H54 (cell line): ENCODE data around the gene ATP8A2.

Experiments
- DNase-seq: peaks from one replicate; pipeline ENCODE4 v3.0.0; 2011; ENCODE audit warnings: low spot score, mixed read lengths; ENCODE audit not compliant: insufficient read length
- FAIRE-seq: peaks from 3 replicates; lab custom pipeline; 2011; peaks lifted over from hg19 to GRCh38; lab: Jason Lieb, UNC
- POLR2A ChIP-seq: IDR thresholded peaks from 2 replicates; pipeline ENCODE4 v1.6.1; 2011; ENCODE audit warnings: low read depth, mild to moderate bottlenecking, low read length

Gene ATP8A2

GRCh38 chr13:25406377-25406776 is 34.6 kb downstream of the ATP8A2 start:
- FAIRE-seq (no peak), DNase-seq (no peak)
- TF ChIP-seq POLR2A, result no peak

GRCh38 chr13:25409938-25410337 is 38.2 kb downstream of the ATP8A2 start:
- no peak for FAIRE-seq
- no peak for TF ChIP-seq POLR2A
- DNase-seq, result no peak

- no peak for FAIRE-seq
- no peak for TF ChIP-seq POLR2A
- no peak for DNase-seq
Observed at GRCh38 chr13:25415241-25415640, 43.5 kb downstream of the ATP8A2 start.

GRCh38 chr13:25417535-25417934 is 45.8 kb downstream of the ATP8A2 start:
- TF ChIP-seq POLR2A, result no peak
- DNase-seq (no peak), FAIRE-seq (no peak)

- TF ChIP-seq POLR2A, result no peak
- FAIRE-seq (no peak), DNase-seq (no peak)
Observed at GRCh38 chr13:25420161-25420560, 48.4 kb downstream of the ATP8A2 start.

GRCh38 chr13:25421612-25422011 is 49.8 kb downstream of the ATP8A2 start:
- FAIRE-seq (no peak), DNase-seq (no peak)
- TF ChIP-seq POLR2A, result no peak

GRCh38 chr13:25422153-25422552 is 50.4 kb downstream of the ATP8A2 start:
- FAIRE-seq (no peak), DNase-seq (no peak)
- no peak for TF ChIP-seq POLR2A

GRCh38 chr13:25423831-25424230 is 52.1 kb downstream of the ATP8A2 start:
- FAIRE-seq (no peak), DNase-seq (no peak)
- TF ChIP-seq POLR2A, result no peak

- FAIRE-seq, result no peak
- no peak for DNase-seq
- TF ChIP-seq POLR2A, result no peak
Observed at GRCh38 chr13:25429466-25429865, 57.7 kb downstream of the ATP8A2 start.

GRCh38 chr13:25432691-25433090 is 60.9 kb downstream of the ATP8A2 start:
- TF ChIP-seq POLR2A, result no peak
- FAIRE-seq, result no peak
- no peak for DNase-seq

- FAIRE-seq, result no peak
- no peak for DNase-seq
- no peak for TF ChIP-seq POLR2A
Observed at GRCh38 chr13:25440061-25440460, 68.3 kb downstream of the ATP8A2 start.

- no peak for FAIRE-seq
- TF ChIP-seq POLR2A, result no peak
- no peak for DNase-seq
Observed at GRCh38 chr13:25446261-25446660, 74.5 kb downstream of the ATP8A2 start.

GRCh38 chr13:25447396-25447795 is 75.6 kb downstream of the ATP8A2 start:
- no peak for DNase-seq
- TF ChIP-seq POLR2A, result no peak
- FAIRE-seq, result no peak

GRCh38 chr13:25453850-25454365 is 82.1 kb downstream of the ATP8A2 start:
- DNase-seq (no peak), FAIRE-seq (no peak)
- TF ChIP-seq POLR2A, result no peak

- FAIRE-seq, result no peak
- TF ChIP-seq POLR2A, result no peak
- no peak for DNase-seq
Observed at GRCh38 chr13:25455146-25455545, 83.4 kb downstream of the ATP8A2 start.

- no peak for FAIRE-seq
- no peak for DNase-seq
- no peak for TF ChIP-seq POLR2A
Observed at GRCh38 chr13:25457566-25457965, 85.8 kb downstream of the ATP8A2 start.
